Stimulated activated CD4-positive, alpha-beta T cell treated with anti-CD3 and anti-CD28 coated beads, Interleukin-1b, Interleukin-23, amount 100 ng/mL, for 24 hours (primary cell): ENCODE data around the gene GCAT.
A peak's percentile ranks its signal among the peaks of the same experiment; 100 is the strongest.

Source experiments
- DNase-seq, 4 experiments: peaks; one replicate each; pipeline ENCODE4 v3.0.0-alpha.2; 2020; ENCODE audit warnings: low read depth in 4 of 4, low spot score in 1 of 4

Gene GCAT

DNA sequence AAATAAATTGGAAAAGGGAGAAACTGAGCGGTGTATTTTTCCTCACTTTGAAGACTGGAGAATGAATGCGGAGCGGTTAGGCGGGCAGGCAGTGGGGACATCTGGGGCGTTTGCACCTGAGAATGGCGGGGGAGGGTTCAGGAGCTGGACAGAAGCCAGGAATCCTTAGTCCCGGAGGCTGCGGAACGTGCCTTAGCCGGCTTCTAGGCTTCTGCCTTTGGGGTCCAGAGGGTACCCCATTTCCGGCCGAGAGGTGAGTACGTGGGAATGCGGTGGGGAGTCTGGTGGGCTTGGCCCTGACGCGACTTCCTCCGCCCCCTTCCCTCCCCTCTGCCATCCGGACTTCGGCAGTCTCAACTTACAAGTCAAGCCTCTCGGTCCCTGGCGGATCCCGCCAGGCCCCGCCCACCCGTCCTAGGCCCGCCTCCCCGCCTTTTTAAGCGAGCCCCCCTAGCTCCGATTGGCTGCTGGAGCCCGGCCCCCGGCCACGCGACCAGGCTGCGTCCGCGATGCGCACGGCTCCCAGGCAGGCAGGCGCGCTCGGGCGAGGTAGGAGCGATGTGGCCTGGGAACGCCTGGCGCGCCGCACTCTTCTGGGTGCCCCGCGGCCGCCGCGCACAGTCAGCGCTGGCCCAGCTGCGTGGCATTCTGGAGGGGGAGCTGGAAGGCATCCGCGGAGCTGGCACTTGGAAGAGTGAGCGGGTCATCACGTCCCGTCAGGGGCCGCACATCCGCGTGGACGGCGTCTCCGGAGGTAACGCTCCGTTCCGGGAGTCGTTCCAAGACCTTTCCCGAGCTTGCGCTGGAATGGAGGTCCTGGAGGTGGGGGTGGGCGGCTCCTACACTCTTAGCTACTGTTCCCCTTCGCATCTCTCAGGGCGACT, at the start of gene GCAT:
Gene GCAT, plus strand, starts transcription at position 525 of the 884 bp plus-strand sequence. Its CDS starts 34 bp downstream, at position 559.
- peak; percentile 75 to 93 (median 83) for DNase-seq

DNA sequence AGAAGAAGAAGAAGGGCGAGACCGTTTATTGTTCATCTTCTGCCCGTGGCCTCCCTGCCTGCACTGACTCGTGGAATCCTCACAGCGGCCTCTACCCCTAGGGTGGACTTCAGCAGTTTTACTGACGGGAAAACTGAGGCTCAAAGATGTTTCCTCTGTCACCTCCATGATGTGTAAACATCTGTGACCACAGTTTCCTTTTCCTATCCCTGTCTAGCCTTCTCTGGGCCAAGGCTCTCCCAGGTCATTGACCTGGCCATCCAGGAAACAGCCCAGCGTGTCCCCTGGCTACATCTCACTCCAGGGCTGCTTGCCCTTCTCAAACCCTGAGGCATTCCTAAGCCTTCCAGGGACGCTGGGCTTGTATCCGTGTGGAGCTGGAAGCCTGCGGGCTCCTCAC, 49.0 kb upstream of the GCAT start:
- DNase-seq = no peak

DNA sequence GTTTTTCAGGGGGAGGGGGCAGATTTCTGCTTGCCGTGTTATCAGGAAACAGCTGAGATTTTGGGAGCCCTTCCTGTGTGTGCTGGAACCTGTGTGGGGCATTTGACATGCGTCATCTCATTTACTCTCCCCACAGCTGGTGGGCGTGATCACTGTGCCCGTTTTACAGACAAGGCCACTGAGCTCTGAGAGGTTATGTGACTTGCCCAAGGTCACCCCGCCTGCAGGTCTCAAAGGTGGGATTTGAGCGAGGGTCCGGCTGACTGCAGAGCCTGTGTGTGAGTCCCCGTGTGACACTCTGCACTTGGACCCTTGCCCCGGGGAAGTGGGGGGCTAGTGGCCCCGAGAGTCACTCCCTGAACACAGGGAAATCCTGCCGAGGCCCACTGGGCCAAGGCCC, 48.5 kb upstream of the GCAT start:
- DNase-seq = no peak

DNA sequence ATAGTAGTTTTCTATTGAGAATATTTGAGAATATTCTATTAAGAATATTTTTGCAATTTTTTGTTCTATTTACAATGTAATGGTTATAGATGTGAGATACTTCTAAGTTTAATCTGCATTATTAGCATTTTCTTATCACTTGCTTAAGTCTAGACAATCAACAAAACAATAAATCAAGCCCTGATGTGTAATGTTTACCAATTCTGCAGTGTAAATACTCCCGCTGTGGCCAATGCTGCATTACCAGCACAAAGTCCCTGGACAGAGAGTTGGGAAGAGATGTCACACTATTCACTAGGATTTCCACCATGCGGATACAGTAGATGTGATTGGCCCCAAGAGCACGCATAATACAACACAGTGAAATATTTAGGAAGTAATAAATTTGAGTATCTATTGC, 47.6 kb upstream of the GCAT start:
- no peak for DNase-seq

- DNase-seq = no peak
These were observed 45.3 kb upstream of the GCAT start for GRCh38 chr22:37762389-37762836.

DNA sequence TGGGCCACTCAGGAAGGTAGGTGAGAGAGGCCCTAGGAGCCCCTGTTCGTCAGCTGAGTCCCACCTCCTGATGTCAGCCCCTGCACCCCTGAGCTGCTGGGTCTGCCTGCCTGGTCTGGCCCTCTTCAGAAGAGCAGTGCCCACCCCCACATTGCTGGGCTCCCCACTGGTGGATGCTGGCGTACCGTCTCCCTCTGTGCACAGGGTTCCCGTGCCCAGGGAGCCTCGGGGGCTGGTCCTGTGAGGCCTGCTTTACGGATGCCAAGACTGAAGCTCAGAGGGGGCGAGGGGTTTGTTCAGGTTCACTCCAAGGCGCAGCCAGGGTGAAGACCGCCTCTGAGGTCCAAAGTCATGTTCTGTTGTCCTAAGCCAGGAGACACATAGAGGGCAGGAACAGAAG, 44.7 kb upstream of the GCAT start:
- DNase-seq = no peak

- no peak for DNase-seq
These were observed 44.1 kb upstream of the GCAT start for GRCh38 chr22:37763652-37764051.

DNA sequence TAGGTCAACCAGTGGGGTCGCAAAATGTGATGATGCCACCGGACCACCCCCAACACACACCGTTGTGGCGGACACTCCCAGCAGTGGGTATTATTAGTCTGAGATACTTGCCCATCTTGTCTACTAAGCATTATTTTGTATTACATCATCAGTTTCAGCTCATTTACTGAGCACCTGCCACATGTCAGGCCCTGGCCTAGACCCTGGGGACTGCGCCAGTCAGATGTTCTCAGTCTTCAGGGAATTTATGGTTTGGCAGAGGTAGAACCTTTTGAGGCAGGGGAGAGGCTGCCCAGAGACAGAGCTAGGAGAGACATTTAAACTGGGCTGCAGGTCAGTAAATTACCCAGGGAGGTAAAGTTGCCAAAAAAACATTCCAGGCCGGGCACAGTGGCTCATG, 43.1 kb upstream of the GCAT start:
- DNase-seq = no peak

DNA sequence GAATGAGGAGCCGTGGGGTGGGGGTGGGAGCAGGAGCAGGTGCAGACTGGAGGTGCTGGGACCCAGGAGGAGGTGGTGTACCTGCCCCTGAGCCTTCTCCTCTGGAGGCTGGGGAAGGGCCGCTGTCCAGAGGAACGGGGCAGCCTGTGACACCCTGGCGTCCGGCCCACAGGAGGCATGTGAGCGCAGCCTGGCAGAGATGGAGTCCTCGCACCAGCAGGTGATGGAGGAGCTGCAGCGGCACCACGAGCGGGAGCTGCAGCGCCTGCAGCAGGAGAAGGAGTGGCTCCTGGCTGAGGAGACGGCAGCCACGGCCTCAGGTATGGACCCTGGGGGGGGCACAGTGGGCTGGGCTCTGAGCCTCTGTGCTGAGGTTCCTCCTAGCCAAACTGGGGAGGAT, 42.2 kb upstream of the GCAT start:
- DNase-seq = no peak

GRCh38 chr22:37765953-37766576, 41.7 kb upstream of the GCAT start:
- DNase-seq = no peak

- DNase-seq = no peak
These were observed 39.5 kb upstream of the GCAT start for GRCh38 chr22:37768273-37768672.

- no peak for DNase-seq
These were observed 38.7 kb upstream of the GCAT start for GRCh38 chr22:37769056-37769455.

DNA sequence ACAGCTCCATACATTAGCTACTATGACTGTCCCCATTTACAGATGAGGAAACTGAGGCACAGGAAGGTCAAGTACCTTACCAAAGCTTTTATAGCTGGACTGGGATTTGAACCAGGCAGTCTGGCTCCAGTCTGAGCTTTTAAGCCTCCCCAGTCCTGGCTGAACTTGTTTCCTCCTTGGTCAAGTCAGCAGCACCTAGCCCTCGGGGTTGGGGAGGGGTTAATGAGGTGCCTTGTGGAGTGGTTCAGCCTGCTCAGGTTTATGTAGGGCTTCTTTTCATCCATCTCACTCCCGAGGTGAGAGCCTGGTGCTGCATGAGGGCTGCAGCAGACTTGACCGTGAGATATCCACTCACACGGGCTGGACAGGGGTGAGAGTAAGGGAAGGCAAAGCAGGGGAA, 36.7 kb upstream of the GCAT start:
- DNase-seq = no peak

GRCh38 chr22:37771702-37772427, 35.9 kb upstream of the GCAT start:
- no peak for DNase-seq

DNA sequence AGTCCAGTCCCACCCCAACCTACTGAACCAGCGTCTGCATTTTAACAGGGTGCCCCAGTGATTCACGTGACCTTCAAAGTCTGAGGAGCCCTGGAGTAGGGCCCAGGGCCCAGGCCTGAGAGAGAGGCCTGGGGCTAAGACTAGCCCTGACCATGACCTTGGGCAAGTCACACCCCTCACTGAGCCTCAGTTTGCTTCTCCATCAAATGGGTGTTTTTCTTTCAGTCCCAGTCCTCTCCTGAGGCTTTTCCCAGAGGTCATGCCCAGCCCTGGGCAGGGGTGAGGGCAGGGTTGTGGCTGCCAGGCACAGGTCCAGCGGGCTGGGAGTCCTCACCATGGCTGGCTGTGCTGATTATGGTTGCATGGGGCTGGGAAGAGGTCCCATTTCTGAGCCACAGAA, 33.0 kb upstream of the GCAT start:
- DNase-seq = no peak

GRCh38 chr22:37775785-37776638, 31.7 kb upstream of the GCAT start:
- DNase-seq = no peak

DNA sequence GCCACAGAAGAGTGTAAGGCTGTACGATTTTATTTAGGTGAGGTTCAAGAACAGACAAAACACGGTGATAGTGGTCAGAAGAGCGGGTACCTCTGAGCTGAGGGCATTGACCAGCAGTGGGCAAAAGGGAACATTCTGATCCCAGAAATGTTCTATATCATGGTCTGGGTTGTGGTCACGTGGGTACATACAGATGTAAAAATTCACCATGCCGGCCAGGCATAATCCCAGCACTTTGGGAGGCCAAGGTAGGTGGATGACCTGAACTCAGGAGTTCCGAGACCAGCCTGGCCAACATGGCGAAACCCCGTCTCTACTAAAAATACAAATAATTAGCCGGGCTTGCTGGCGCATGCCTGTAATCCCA, 31.1 kb upstream of the GCAT start:
- no peak for DNase-seq

- no peak for DNase-seq
These were observed 30.5 kb upstream of the GCAT start for GRCh38 chr22:37777122-37777687.

- DNase-seq = no peak
These were observed 29.2 kb upstream of the GCAT start for GRCh38 chr22:37778370-37779009.

GRCh38 chr22:37781434-37782059, 26.2 kb upstream of the GCAT start:
- no peak for DNase-seq
